ENCODE results near the gene RFX3. TPM values are rescaled to one million over a fixed set of nuclear protein-coding genes. Genes with fewer than 3 reads are reported as not detected.

RFX3 gene
- total RNA-seq, 1 donor from 2014 or later: 1.6 TPM

- Histone ChIP-seq H3K27me3 (ENCODE audit: control insufficient read depth, insufficient read depth, low read length) (peaks cover 15% of the 10 kb centered on the region), H3K36me3 (ENCODE audit: control insufficient read depth, insufficient read depth, low read length) (no peaks in the 10 kb centered on the region), H3K4me3 (ENCODE audit: low read depth, low read length) (no peak overlapping the region)
- FAIRE-seq (no peak), DNase-seq (ENCODE audit: low read depth) (no peak)
- no peak for TF ChIP-seq CTCF (IDR thresholded peaks at IDR 0.05; ENCODE audit: insufficient read depth, low read length, severe bottlenecking)
Measured at GRCh38 chr9:3177146-3177761, 348.5 kb downstream of the RFX3 start.

GRCh38 chr9:3173374-3173773, 352.4 kb downstream of the RFX3 start:
- no peaks in the 10 kb centered on the region for H3K36me3 ChIP-seq (ENCODE audit: control insufficient read depth, insufficient read depth, low read length)
- no peaks in the 10 kb centered on the region for H3K27me3 ChIP-seq (ENCODE audit: control insufficient read depth, insufficient read depth, low read length)
- FAIRE-seq (no peak), DNase-seq (ENCODE audit: low read depth) (no peak)
- TF ChIP-seq CTCF (IDR thresholded peaks at IDR 0.05; ENCODE audit: insufficient read depth, low read length, severe bottlenecking): no peak
- H3K4me3 ChIP-seq (ENCODE audit: low read depth, low read length): no peak overlapping the region

- no peaks in the 10 kb centered on the region for H3K36me3 ChIP-seq (ENCODE audit: control insufficient read depth, insufficient read depth, low read length)
- peaks cover 6% of the 10 kb centered on the region for H3K27me3 ChIP-seq (ENCODE audit: control insufficient read depth, insufficient read depth, low read length)
- no peak for TF ChIP-seq CTCF (IDR thresholded peaks at IDR 0.05; ENCODE audit: insufficient read depth, low read length, severe bottlenecking)
- FAIRE-seq: no peak
- DNase-seq (ENCODE audit: low read depth): peak; percentile 12
- H3K4me3 ChIP-seq (ENCODE audit: low read depth, low read length): no peak overlapping the region
Measured at GRCh38 chr9:3170819-3171218, 355.0 kb downstream of the RFX3 start.

All from bronchial epithelial cell (primary cell).